AG04449 (cell line): ENCODE results near the gene ABHD17C.
"Not testable (repeated sequence)": the region's sequence is repeated elsewhere in the genome, so short reads cannot be mapped to it uniquely, and the experiment has no call there.

Experiments used
- CTCF ChIA-PET: fragments of 350-600 bp; formaldehyde crosslinking; extraction: SDS; loops from one replicate; lab custom pipeline; 2021; ENCODE audit warnings: antibody characterized with exemption; lab: Yijun Ruan, JAX
- POLR2A ChIA-PET: fragments of 400-600, 350-600 bp; formaldehyde crosslinking; extraction: SDS; loops from one replicate; lab custom pipeline; 2020; ENCODE audit warnings: antibody characterized with exemption, inconsistent platforms; lab: Yijun Ruan, JAX
- DNase-seq: peaks from one replicate; pipeline ENCODE4 v3.0.0-alpha.2; 2010; ENCODE audit warnings: low read depth, low spot score
- H3K4me3 ChIP-seq: 2 replicates; pipeline ENCODE4 v1.5.1; 2011; ENCODE audit warnings: low read depth, mild to moderate bottlenecking, control low read depth, low read length
- CTCF ChIP-seq: IDR thresholded peaks from one replicate; pipeline ENCODE4 v1.5.1; 2011; ENCODE audit warnings: mild to moderate bottlenecking, moderate library complexity, low read length, control low read depth, inconsistent platforms; ENCODE audit not compliant: insufficient read depth; ENCODE audit errors: missing control alignments

Gene ABHD17C

DNA sequence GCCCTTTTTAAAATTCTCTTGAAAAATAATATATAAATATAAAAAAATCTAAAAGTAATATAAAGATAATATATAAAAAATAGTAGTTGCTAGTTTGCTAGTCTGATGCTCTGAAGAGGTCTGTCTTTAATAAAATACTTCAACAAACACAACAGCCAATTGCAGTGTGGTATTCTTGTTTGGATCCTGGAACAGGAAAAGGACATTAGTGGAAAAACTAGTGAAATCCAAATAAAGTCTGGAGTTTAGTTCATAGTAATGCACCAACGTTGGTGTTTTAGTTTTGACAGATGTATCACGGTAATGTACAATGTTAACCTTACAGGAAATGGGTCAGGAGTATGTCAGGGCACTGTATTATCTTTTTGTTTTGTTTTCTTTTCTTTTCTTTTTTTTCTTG, 58.1 kb downstream of the ABHD17C start:
- ChIA-PET CTCF (interaction anchor here (1.2 to 2.7 kb wide), 2 partner anchors 24 to 186 kb away, joined by 4 to 14 read pairs; no protein-coding TSS in a partner anchor), POLR2A (no interaction called here)
- no peak for DNase-seq
- no peak for TF ChIP-seq CTCF
- no peak overlapping the region for H3K4me3 ChIP-seq

GRCh38 chr15:80754014-80754413, 58.9 kb downstream of the ABHD17C start:
- H3K4me3 ChIP-seq = no peak overlapping the region
- ChIA-PET POLR2A (no interaction called here), CTCF (interaction anchor here (0.9 to 2.7 kb wide), 4 partner anchors 10 to 336 kb away, joined by 3 to 14 read pairs (median 4); no protein-coding TSS in a partner anchor)
- TF ChIP-seq CTCF = no peak
- no peak for DNase-seq

GRCh38 chr15:80755885-80756284, 60.8 kb downstream of the ABHD17C start:
- ChIA-PET CTCF (no interaction called here), POLR2A (no interaction called here)
- no peak overlapping the region for H3K4me3 ChIP-seq
- TF ChIP-seq CTCF = no peak
- no peak for DNase-seq

DNA sequence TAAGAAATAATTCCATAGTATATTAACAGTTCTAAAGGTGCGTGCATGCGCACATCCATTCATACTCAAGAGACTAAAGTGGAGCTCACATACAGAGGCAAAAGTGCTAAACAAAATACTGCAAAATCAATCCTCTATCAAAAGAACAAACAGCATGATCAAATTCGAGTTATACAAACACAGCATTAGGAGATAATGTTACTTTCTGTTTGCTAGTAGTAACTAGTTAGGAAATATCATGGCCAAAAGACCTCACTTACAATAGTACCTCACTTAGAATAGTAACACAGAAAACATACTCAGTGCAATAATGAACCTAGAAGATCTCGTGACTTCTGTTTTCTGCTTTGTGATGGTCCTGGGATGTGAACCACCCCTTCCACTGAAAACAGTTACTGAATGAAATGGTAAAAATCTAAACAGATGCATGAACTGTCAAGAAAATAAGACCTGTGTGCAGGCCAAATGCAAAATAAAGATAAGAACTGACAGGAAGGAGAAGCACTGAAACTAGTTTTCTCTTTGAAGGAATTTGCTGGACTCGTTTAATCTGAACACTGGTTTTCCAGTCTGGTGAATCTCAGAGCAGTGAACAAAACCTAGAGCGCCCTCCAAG, 63.1 kb downstream of the ABHD17C start:
- ChIA-PET CTCF (no interaction called here), POLR2A (no interaction called here)
- DNase-seq = no peak
- TF ChIP-seq CTCF = no peak
- H3K4me3 ChIP-seq = no peak overlapping the region

DNA sequence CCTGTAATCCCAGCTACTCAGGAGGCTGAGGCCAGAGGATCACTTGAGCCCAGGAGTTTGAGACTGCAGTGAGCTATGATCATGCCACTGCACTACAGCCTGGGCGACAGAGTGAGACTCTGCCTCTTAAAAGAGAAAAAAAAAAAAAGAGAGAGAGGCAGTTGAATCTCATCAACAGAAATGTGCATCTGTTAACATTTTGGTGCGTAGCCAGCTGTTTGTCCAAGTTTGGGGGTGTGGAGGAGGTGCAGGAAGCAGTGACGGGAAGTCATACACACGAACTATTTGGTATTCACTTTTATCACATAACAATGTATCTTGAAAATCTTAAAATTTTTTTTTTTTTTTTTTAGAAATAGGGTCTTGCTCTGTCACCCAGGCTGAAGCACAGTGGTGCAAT, 65.8 kb downstream of the ABHD17C start:
- DNase-seq = no peak
- TF ChIP-seq CTCF = no peak
- no peak overlapping the region for H3K4me3 ChIP-seq
- POLR2A ChIA-PET = no interaction called here
- CTCF ChIA-PET = interaction anchor here (0.6 to 2.5 kb wide), 5 partner anchors 9 to 392 kb away, joined by 3 to 9 read pairs (median 3); partner anchors contain the start of gene CEMIP

DNA sequence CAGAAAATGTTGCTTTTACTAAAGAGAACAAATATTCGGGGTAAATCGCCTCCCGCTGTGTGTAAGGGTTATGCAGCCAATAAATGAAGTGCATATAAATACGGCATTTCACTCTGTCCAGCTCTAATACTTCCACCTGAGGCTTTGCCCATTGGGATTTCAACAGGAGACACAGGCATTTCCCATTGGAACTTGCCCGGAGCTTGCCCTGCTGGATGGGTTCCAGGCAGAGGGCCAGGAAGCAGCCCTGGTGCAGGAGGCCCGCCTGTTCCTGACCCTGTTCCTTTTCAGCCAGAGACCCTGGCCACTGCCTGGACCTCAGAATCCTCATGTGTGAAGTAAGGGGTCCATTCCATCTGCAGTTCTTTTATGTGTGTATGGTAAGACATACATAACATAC, 66.6 kb downstream of the ABHD17C start:
- no peak for DNase-seq
- no peak for TF ChIP-seq CTCF
- no peak overlapping the region for H3K4me3 ChIP-seq
- ChIA-PET CTCF (interaction anchor here (1.6 to 2.5 kb wide), 2 partner anchors 15 to 195 kb away, joined by 6 to 9 read pairs; no protein-coding TSS in a partner anchor), POLR2A (no interaction called here)

- DNase-seq, H3K4me3 ChIP-seq, POLR2A ChIA-PET: not testable (repeated sequence)
- CTCF ChIA-PET = interaction anchor here (0.6 to 2.9 kb wide), 7 partner anchors 9 to 195 kb away, joined by 3 to 8 read pairs (median 4); partner anchors contain the start of gene CEMIP
These were observed 68.1 kb downstream of the ABHD17C start for GRCh38 chr15:80763235-80763634.
